Nephron (organoid): ENCODE data around the gene MED29.

Experiments
- H3K27ac Mint-ChIP-seq, 3 experiments: 2 replicates each; pipeline ENCODE4 v1.8.0; 2020; ENCODE audit warnings: mixed read lengths in 3 of 3, mild to moderate bottlenecking in 2 of 3, moderate library complexity in 1 of 3
- H3K27me3 Mint-ChIP-seq: 2 replicates; pipeline ENCODE4 v1.8.0; 2021; ENCODE audit warnings: low read depth, mild to moderate bottlenecking, moderate library complexity, mixed read lengths
- H3K36me3 Mint-ChIP-seq: 2 replicates; pipeline ENCODE4 v1.8.0; 2020; ENCODE audit warnings: low read depth, mixed read lengths
- H3K4me1 Mint-ChIP-seq: 2 replicates; pipeline ENCODE4 v1.8.0; 2020; ENCODE audit warnings: mixed read lengths
- H3K4me3 Mint-ChIP-seq, 3 experiments: 2 replicates each; pipeline ENCODE4 v1.8.0; 2020; ENCODE audit warnings: mild to moderate bottlenecking in 3 of 3, mixed read lengths in 3 of 3, moderate library complexity in 2 of 3
- H3K9me3 Mint-ChIP-seq: 2 replicates; pipeline ENCODE4 v1.8.0; 2020; ENCODE audit warnings: mixed read lengths
- TF ChIP-seq, protein P1 (sequence below), 3 experiments: fragments of 200-600 bp; sonication (generic); IDR thresholded peaks; one replicate each; pipeline ENCODE4 v1.5.0; 2021; ENCODE audit warnings: antibody characterized with exemption in 3 of 3; ENCODE audit not compliant: unreplicated experiment in 3 of 3

The MED29 gene

DNA sequence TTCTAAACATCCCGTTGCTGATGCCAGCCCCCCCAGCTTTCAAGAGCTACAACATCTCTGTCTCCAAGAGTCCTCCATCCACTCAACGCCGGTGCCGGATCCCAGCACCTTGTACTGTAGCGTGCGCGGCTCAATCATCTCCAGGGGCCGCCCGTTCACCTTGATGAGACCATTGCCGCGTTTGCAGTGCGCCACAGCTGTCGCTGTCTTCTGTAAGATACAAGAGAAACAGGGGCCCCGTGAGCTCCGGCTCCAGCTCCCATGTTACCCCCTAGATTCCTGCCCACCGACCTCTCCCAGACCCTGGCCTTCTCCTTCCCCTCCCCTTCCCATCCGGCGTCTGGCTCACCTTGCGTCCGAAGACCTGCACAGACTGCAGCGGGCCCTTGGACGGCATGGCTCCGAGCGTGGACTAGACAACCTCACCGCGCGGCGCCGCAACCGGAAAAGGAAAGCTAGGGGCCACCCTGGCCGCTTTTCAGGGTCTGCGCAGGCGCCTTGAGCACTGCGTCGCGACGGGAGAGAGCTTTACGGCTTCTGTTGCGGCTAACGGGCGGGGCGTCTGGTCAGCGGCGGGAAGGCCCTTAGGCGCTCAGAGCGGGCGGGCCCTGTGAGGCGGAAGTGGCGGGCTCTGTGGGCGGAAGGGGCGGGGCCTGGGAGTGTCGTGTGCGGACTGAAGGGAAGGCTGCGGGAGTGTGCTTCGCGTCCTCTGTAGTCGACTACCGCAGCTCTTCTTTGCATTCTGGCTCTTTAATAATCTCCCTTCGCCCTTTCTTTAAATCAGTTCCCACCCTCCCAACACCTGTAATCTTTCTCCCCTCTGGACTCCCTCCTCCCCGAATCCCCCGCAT, 44.5 kb downstream of the MED29 start, which contains the start of gene RPS16:
Gene RPS16, minus strand, starts transcription at position 451 of the 851 bp plus-strand sequence. Its CDS starts 54 bp downstream, at position 397.
- peaks cover 30% of the 10 kb centered on the region for H3K36me3 Mint-ChIP-seq
- H3K4me3 Mint-ChIP-seq, result peak within 1 kb of the TSS; percentile 95 to 100 (median 100)
- TF ChIP-seq, protein P1, sequence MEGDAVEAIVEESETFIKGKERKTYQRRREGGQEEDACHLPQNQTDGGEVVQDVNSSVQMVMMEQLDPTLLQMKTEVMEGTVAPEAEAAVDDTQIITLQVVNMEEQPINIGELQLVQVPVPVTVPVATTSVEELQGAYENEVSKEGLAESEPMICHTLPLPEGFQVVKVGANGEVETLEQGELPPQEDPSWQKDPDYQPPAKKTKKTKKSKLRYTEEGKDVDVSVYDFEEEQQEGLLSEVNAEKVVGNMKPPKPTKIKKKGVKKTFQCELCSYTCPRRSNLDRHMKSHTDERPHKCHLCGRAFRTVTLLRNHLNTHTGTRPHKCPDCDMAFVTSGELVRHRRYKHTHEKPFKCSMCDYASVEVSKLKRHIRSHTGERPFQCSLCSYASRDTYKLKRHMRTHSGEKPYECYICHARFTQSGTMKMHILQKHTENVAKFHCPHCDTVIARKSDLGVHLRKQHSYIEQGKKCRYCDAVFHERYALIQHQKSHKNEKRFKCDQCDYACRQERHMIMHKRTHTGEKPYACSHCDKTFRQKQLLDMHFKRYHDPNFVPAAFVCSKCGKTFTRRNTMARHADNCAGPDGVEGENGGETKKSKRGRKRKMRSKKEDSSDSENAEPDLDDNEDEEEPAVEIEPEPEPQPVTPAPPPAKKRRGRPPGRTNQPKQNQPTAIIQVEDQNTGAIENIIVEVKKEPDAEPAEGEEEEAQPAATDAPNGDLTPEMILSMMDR (IDR thresholded peaks at IDR 0.05; ENCODE audit: unreplicated experiment in 3 of 3), result no peak
- H3K9me3 Mint-ChIP-seq, result no peaks in the 10 kb centered on the region
- H3K27me3 Mint-ChIP-seq, result no peaks in the 10 kb centered on the region
- H3K27ac Mint-ChIP-seq, result peak within 1 kb of the TSS; percentile 95 to 99 (median 98)
- H3K4me1 Mint-ChIP-seq, result peaks cover 18% of the 10 kb centered on the region

DNA sequence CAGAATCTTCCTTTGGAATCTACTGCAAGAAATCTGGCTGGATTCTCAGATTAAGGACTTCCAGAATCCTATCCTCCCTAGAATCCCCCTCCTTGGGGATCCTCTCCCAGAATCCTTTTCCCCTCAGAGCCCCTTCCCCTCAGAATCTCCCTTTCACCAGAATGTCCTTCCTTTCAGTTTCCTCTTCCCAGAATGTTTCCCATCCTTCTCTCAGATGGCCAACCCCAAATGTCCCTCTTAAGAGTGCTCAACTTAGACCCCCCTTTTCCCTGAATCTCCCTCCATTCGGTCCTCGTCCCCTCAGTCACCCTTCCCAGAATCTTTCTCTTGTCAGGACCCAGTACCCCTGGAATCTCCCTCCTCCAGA, 45.2 kb downstream of the MED29 start:
- H3K4me3 Mint-ChIP-seq, result peak overlapping the region; percentile 95 to 100 (median 100)
- peaks cover 30% of the 10 kb centered on the region for H3K36me3 Mint-ChIP-seq
- H3K9me3 Mint-ChIP-seq, result no peaks in the 10 kb centered on the region
- TF ChIP-seq, protein P1 (IDR thresholded peaks at IDR 0.05; ENCODE audit: unreplicated experiment in 3 of 3), result no peak
- peak overlapping the region; percentile 95 to 99 (median 98) for H3K27ac Mint-ChIP-seq
- H3K27me3 Mint-ChIP-seq, result no peaks in the 10 kb centered on the region
- peaks cover 17% of the 10 kb centered on the region for H3K4me1 Mint-ChIP-seq

DNA sequence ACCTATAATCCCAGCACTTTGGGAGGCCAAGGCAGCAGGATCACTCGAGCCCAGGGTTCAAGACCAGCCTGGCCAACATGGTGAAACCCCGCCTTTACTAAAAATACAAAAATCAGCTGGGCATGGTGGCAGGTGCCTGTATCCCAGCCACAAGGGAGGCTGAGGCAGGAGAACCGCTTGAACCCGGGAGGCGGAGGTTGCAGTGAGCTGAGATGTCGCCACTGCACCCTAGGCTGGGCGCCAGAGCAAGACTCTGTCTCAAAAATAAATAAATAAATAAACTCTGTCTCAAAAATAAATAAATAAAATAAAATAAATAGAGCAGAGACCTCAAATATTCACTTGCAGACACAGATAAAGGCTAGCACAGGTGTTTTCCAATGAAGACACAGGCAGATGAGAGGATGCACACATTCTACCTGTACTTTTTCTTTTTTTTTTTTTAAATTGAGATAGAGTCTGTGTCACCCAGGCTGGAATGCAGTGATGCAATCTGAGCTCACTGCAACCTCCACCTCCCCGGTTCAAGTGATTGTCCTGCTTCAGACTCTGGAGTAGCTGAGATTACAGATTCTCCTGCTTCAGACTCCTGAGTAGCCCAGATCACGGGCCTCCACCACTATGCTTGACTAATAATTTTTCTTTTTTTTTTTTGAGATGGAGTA, 47.2 kb downstream of the MED29 start:
- no peaks in the 10 kb centered on the region for H3K27me3 Mint-ChIP-seq
- H3K36me3 Mint-ChIP-seq, result peaks cover 19% of the 10 kb centered on the region
- H3K4me1 Mint-ChIP-seq, result peaks cover 17% of the 10 kb centered on the region
- no peak overlapping the region for H3K4me3 Mint-ChIP-seq
- no peaks in the 10 kb centered on the region for H3K9me3 Mint-ChIP-seq
- TF ChIP-seq, protein P1 (IDR thresholded peaks at IDR 0.05; ENCODE audit: unreplicated experiment in 3 of 3), result no peak
- no peak overlapping the region for H3K27ac Mint-ChIP-seq

DNA sequence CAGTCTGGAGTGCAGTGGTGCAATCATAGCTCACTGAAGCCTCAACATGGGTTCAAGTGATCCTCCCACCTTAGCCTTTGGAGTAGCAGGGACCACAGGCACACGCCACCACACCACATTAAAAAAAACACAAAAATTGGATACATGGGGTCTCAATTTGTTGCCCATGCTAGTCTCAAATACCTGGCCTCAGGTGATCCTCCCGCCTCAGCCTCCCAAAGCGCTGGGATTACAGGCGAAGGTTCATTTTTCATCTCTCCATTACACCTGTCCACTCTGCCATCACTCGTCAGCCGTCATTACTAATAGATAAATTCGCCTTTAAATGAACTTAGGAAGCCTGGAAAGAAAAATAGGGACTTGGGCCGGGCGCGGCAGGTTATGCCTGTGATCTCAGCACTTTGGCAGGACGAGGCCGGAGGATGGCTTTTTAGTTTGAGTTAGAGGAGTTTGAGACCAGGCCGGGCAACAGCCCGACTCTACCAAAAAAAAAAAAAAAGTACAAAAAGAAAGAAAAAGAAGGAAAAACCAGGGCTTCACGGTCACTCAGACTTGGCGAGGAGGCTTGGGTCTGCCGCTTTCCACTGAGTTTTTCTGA, 53.5 kb downstream of the MED29 start:
- peaks cover 23% of the 10 kb centered on the region for H3K36me3 Mint-ChIP-seq
- TF ChIP-seq, protein P1 (IDR thresholded peaks at IDR 0.05; ENCODE audit: unreplicated experiment in 3 of 3), result no peak
- no peaks in the 10 kb centered on the region for H3K9me3 Mint-ChIP-seq
- no peaks in the 10 kb centered on the region for H3K27me3 Mint-ChIP-seq
- H3K4me1 Mint-ChIP-seq, result peaks cover 26% of the 10 kb centered on the region
- H3K4me3 Mint-ChIP-seq, result peak overlapping the region; percentile 97 to 98 (median 98)
- H3K27ac Mint-ChIP-seq, result peak overlapping the region; percentile 88 to 98 (median 93)

DNA sequence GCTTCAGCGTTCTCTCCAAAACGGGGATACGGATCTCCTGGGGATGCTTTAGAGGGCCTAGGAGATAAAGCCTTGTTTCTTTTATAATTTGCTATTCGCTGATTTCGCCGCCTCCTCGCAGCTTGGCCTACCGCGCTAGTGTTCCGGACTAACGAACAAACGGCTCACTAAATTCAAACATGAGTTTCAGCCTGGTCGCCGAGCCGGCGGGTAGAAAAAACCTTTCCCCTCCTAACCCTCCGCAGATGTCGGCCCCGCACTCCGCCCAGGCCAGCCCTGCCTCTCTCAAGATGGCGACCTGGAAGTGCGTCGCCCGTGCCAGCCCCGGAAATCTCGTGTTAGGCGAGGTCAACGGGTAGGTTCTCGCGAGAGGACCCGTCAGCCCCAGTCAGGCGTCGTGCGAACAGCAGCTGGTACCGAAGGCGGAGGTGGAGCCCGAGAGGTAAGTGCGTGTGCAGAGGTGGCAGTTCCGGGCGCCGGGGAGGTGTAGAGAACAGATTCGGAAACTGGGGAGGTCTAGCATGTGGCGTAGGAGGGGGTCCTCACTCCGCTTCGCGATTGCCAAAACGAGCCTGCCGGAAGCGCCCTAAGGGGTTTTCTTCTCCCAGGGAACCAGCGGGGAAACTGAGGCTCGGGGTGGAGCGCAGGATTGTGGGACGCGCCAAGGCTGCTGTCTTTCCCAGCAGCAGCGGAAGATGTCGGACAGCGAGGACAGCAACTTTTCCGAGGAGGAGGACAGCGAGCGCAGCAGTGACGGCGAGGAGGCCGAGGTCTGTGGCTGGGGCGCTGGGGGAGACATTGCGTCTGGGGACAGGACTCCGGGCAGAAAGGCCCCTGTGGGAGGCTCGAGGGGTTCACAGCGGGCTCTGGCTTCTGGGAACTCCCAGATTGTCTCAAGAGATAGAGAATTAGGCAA, 54.3 kb downstream of the MED29 start, which contains the start of gene SUPT5H:
Gene SUPT5H, plus strand, starts transcription at position 387 of the 916 bp plus-strand sequence. Its CDS starts 309 bp downstream, at position 696.
- TF ChIP-seq, protein P1 (IDR thresholded peaks at IDR 0.05; ENCODE audit: unreplicated experiment in 3 of 3), result no peak
- H3K9me3 Mint-ChIP-seq, result no peaks in the 10 kb centered on the region
- H3K36me3 Mint-ChIP-seq, result peaks cover 23% of the 10 kb centered on the region
- H3K27me3 Mint-ChIP-seq, result no peaks in the 10 kb centered on the region
- H3K4me1 Mint-ChIP-seq, result peaks cover 26% of the 10 kb centered on the region
- H3K4me3 Mint-ChIP-seq, result peak within 1 kb of the TSS; percentile 97 to 98 (median 98)
- H3K27ac Mint-ChIP-seq, result peak within 1 kb of the TSS; percentile 88 to 98 (median 93)
